ENCODE measurements around the gene DEDD.

The DEDD gene

DNA sequence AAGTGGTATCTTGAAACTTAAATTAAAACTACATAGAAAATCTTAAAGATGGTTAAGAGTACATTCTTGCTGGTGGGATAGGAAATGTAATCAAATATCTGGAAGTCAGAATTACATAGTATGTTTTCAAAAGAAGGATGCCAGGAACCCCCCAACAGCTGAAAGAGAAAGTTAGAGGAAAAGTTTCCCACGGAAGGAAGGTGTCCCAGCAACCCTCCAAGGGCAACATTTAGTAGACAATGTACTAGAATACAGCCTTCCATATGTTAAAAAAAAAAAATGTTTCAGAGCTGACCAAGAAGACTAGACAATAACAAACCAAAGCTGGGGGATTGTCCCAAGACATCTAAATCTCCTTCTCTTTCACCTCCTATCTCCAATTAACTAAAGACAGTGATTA lies 2.2 kb downstream of the DEDD start:
- DNase-seq (ENCODE audit: low spot score): no peak

DNA sequence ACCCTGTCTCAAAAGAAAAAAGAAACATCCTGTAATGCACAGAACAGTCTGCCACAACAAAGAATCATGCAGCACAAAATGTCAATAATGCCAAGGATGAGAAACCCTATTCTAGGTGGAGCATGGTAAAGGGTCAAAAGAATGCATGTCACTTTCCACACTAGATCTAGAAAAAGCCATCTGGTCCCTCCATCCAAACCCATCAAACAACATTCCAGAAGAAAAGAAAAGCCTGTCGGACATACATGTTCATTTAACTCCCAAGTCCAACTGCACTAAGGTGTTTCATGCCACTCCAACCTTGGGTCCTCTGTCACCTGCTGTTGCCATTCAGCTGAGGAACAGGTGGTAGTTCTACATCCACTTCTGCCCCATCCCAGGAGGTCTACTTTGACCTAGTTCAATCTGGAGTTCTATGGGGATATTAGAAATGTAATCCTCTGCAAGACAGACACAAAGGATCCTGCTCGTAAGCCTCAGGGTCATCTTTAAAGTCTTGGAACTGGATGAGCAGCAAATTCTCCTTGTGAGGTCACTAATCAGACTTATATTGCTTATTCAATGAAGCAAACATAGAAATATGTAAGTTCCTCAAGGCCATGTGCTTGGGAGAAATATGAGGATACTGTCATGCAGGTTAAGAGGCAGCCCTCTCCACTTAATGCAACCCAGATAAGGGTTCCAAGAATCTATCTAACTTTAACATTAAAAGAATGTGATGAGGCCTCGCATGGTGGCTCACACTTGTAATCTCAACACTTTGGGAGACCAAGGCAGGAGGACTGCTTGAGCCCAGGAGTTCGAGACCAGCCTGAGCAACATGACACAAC lies 3.7 kb downstream of the DEDD start:
- no peak for TF ChIP-seq CTCF (IDR thresholded peaks at IDR 0.05; ENCODE audit: extremely low read depth, insufficient read depth, missing control alignments)
- in situ Hi-C loops (cut with MboI; ENCODE audit: low pct_unique_long_range_greater_than_20kb, low sequenced_read_pairs, unreplicated experiment): no loop called here

More for the DNA sequence above, 2.2 kb downstream of the DEDD start:
- in situ Hi-C loops (cut with MboI; ENCODE audit: low pct_unique_long_range_greater_than_20kb, low sequenced_read_pairs, unreplicated experiment): no loop called here
- no peak for TF ChIP-seq CTCF (IDR thresholded peaks at IDR 0.05; ENCODE audit: extremely low read depth, insufficient read depth, missing control alignments)

GRCh38 chr1:161127649-161128048 lies 4.8 kb downstream of the DEDD start:
- in situ Hi-C loops (cut with MboI; ENCODE audit: low pct_unique_long_range_greater_than_20kb, low sequenced_read_pairs, unreplicated experiment): no loop called here
- no peak for TF ChIP-seq CTCF (IDR thresholded peaks at IDR 0.05; ENCODE audit: extremely low read depth, insufficient read depth, missing control alignments)
- DNase-seq (ENCODE audit: low spot score): no peak

More for the DNA sequence above, 3.7 kb downstream of the DEDD start:
- no peak for DNase-seq (ENCODE audit: low spot score)

GRCh38 chr1:161122967-161123366 lies 9.5 kb downstream of the DEDD start:
- no peak for DNase-seq (ENCODE audit: low spot score)
- in situ Hi-C loops (cut with MboI; ENCODE audit: low pct_unique_long_range_greater_than_20kb, low sequenced_read_pairs, unreplicated experiment): no loop called here
- no peak for TF ChIP-seq CTCF (IDR thresholded peaks at IDR 0.05; ENCODE audit: extremely low read depth, insufficient read depth, missing control alignments)

DNA sequence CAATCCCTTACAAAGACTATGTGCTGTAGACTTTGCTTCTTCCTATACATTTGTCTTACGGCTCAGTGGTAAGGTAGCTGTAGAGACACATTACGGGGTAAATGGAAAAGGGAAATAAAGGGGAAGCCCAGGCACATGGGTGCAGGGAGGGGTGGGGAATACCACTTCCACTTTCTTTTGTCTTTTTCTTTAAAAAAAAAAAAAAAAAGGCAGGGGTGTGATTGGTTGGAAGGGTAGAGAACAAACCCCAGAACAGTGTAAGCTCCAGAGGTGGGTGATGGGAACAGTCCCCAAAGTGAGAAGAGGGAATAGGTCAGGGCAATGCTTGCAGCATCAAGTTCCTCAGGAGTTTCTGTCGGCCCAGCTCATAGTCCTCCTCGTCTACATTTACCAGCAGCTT lies 10.6 kb downstream of the DEDD start:
- in situ Hi-C loops (cut with MboI; ENCODE audit: low pct_unique_long_range_greater_than_20kb, low sequenced_read_pairs, unreplicated experiment): no loop called here
- DNase-seq (ENCODE audit: low spot score): no peak
- TF ChIP-seq CTCF (IDR thresholded peaks at IDR 0.05; ENCODE audit: extremely low read depth, insufficient read depth, missing control alignments): no peak

- DNase-seq (ENCODE audit: low spot score): no peak
- no peak for TF ChIP-seq CTCF (IDR thresholded peaks at IDR 0.05; ENCODE audit: extremely low read depth, insufficient read depth, missing control alignments)
- in situ Hi-C loops (cut with MboI; ENCODE audit: low pct_unique_long_range_greater_than_20kb, low sequenced_read_pairs, unreplicated experiment): no loop called here
Observed at GRCh38 chr1:161121042-161121650, 11.3 kb downstream of the DEDD start.
